Neural progenitor cell (in vitro differentiated cells): Measurements from ENCODE around the gene MACIR. TPM values are rescaled to one million over a fixed set of nuclear protein-coding genes. Genes with fewer than 3 reads are reported as not detected.

ENCODE experiments used
- DNase-seq: peaks from one replicate; pipeline ENCODE4 v3.0.0-alpha.2; 2016; ENCODE audit warnings: low spot score
- H2AFZ ChIP-seq: fragments of 200-600 bp; sonication (generic); replicated peaks from 2 replicates; pipeline ENCODE4 v1.6.1; 2016; ENCODE audit warnings: antibody characterized with exemption
- H3F3A ChIP-seq: fragments of 200-600 bp; sonication (generic); 2 replicates; pipeline ENCODE4 v1.6.1; 2016; ENCODE audit warnings: antibody characterized with exemption, low read depth
- H3K27ac ChIP-seq: fragments of 200-600 bp; sonication (generic); 2 replicates; pipeline ENCODE4 v1.5.1; 2016; ENCODE audit warnings: mild to moderate bottlenecking
- H3K27me3 ChIP-seq: fragments of 200-600 bp; sonication (generic); 2 replicates; pipeline ENCODE4 v1.6.1; 2016; ENCODE audit warnings: mild to moderate bottlenecking, moderate library complexity
- H3K36me3 ChIP-seq: fragments of 200-600 bp; sonication (generic); 2 replicates; pipeline ENCODE4 v1.5.1; 2016
- H3K4me1 ChIP-seq: fragments of 200-600 bp; sonication (generic); 2 replicates; pipeline ENCODE4 v1.6.1; 2016; ENCODE audit warnings: mixed run types
- H3K4me2 ChIP-seq: fragments of 200-600 bp; sonication (generic); 2 replicates; pipeline ENCODE4 v1.6.1; 2016
- H3K4me3 ChIP-seq: fragments of 200-600 bp; sonication (generic); 2 replicates; pipeline ENCODE4 v1.5.1; 2016
- H3K79me2 ChIP-seq: fragments of 200-600 bp; sonication (generic); 2 replicates; pipeline ENCODE4 v1.6.1; 2016; ENCODE audit warnings: low read depth
- H3K9ac ChIP-seq: fragments of 200-600 bp; sonication (generic); 2 replicates; pipeline ENCODE4 v1.6.1; 2016
- H3K9me3 ChIP-seq: fragments of 200-600 bp; sonication (generic); 2 replicates; pipeline ENCODE4 v1.5.1; 2016; ENCODE audit warnings: low read depth
- H4K20me1 ChIP-seq: fragments of 200-600 bp; sonication (generic); 2 replicates; pipeline ENCODE4 v1.6.1; 2016; ENCODE audit warnings: low read depth
- H3K27ac Mint-ChIP-seq: 3 replicates; pipeline ENCODE4 v1.8.0; 2021; ENCODE audit warnings: mixed read lengths
- H3K27me3 Mint-ChIP-seq: 2 replicates; pipeline ENCODE4 v1.8.0; 2022; ENCODE audit warnings: low read depth, mild to moderate bottlenecking, inconsistent platforms, moderate library complexity, mixed read lengths; ENCODE audit not compliant: insufficient read depth
- H3K36me3 Mint-ChIP-seq: 3 replicates; pipeline ENCODE4 v1.8.0; 2021; ENCODE audit warnings: mixed read lengths
- H3K4me1 Mint-ChIP-seq: 3 replicates; pipeline ENCODE4 v1.8.0; 2021; ENCODE audit warnings: mixed read lengths
- H3K4me3 Mint-ChIP-seq: 3 replicates; pipeline ENCODE4 v1.8.0; 2021; ENCODE audit warnings: mild to moderate bottlenecking, moderate library complexity, mixed read lengths
- H3K9me3 Mint-ChIP-seq: 3 replicates; pipeline ENCODE4 v1.8.0; 2020; ENCODE audit warnings: mixed read lengths
- EZH2 ChIP-seq: fragments of 200-600 bp; sonication (generic); IDR thresholded peaks from 2 replicates; pipeline ENCODE4 v1.6.1; 2017; ENCODE audit warnings: antibody characterized with exemption, mild to moderate bottlenecking, moderate library complexity
- EZH2phosphoT487 ChIP-seq: fragments of 200-600 bp; sonication (generic); IDR thresholded peaks from 2 replicates; pipeline ENCODE4 v1.6.1; 2017; ENCODE audit warnings: antibody characterized with exemption
- total RNA-seq: library from RNA; depleted of rRNA; stranded (reverse); fragments of >200 nt; gene quantifications from 2 replicates; pipeline ENCODE4 v1.2.3, GENCODE V29; 2015; ENCODE audit warnings: low replicate concordance
- TF ChIP-seq, protein P1 (sequence below): fragments of 200-600 bp; sonication (generic); IDR thresholded peaks from 2 replicates; pipeline ENCODE4 v1.5.1; 2017; ENCODE audit warnings: antibody characterized with exemption, mild to moderate bottlenecking

Gene MACIR
- total RNA-seq, 1 donor from 2014 or later: 26.3 TPM

- Histone ChIP-seq H3K36me3 (no peaks in the 10 kb centered on the region), H3K27ac (no peak overlapping the region), H2AFZ (no peak overlapping the region), H4K20me1 (no peaks in the 10 kb centered on the region), H3K4me1 (no peaks in the 10 kb centered on the region), H3K27me3 (no peaks in the 10 kb centered on the region), H3K4me2 (no peak overlapping the region), H3K79me2 (no peaks in the 10 kb centered on the region), H3F3A (no peaks in the 10 kb centered on the region), H3K9me3 (no peaks in the 10 kb centered on the region), H3K4me3 (no peak overlapping the region), H3K9ac (no peak overlapping the region)
- Mint-ChIP-seq H3K27ac (no peak overlapping the region), H3K4me3 (no peak overlapping the region), H3K9me3 (peaks cover 7% of the 10 kb centered on the region), H3K4me1 (no peaks in the 10 kb centered on the region), H3K27me3 (no peaks in the 10 kb centered on the region), H3K36me3 (no peaks in the 10 kb centered on the region)
- TF ChIP-seq EZH2phosphoT487: no peak
- TF ChIP-seq, protein P1, sequence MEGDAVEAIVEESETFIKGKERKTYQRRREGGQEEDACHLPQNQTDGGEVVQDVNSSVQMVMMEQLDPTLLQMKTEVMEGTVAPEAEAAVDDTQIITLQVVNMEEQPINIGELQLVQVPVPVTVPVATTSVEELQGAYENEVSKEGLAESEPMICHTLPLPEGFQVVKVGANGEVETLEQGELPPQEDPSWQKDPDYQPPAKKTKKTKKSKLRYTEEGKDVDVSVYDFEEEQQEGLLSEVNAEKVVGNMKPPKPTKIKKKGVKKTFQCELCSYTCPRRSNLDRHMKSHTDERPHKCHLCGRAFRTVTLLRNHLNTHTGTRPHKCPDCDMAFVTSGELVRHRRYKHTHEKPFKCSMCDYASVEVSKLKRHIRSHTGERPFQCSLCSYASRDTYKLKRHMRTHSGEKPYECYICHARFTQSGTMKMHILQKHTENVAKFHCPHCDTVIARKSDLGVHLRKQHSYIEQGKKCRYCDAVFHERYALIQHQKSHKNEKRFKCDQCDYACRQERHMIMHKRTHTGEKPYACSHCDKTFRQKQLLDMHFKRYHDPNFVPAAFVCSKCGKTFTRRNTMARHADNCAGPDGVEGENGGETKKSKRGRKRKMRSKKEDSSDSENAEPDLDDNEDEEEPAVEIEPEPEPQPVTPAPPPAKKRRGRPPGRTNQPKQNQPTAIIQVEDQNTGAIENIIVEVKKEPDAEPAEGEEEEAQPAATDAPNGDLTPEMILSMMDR: no peak
- TF ChIP-seq EZH2: no peak
- DNase-seq: no peak
Observed at GRCh38 chr5:103228588-103228987, 30.0 kb upstream of the MACIR start.

- Histone ChIP-seq H3K4me2 (no peak overlapping the region), H3F3A (no peaks in the 10 kb centered on the region), H3K4me3 (no peak overlapping the region), H3K9me3 (no peaks in the 10 kb centered on the region), H3K9ac (no peak overlapping the region), H3K4me1 (no peaks in the 10 kb centered on the region), H3K27me3 (no peaks in the 10 kb centered on the region), H2AFZ (no peak overlapping the region), H3K27ac (no peak overlapping the region), H3K79me2 (no peaks in the 10 kb centered on the region), H3K36me3 (no peaks in the 10 kb centered on the region), H4K20me1 (no peaks in the 10 kb centered on the region)
- TF ChIP-seq EZH2 (no peak), EZH2phosphoT487 (no peak)
- TF ChIP-seq, protein P1: peak; percentile 38
- no peaks in the 10 kb centered on the region for H3K27me3 Mint-ChIP-seq
- DNase-seq: no peak
- no peak overlapping the region for H3K4me3 Mint-ChIP-seq
- H3K36me3 Mint-ChIP-seq: no peaks in the 10 kb centered on the region
- no peak overlapping the region for H3K27ac Mint-ChIP-seq
- H3K9me3 Mint-ChIP-seq: peaks cover 2% of the 10 kb centered on the region
- no peaks in the 10 kb centered on the region for H3K4me1 Mint-ChIP-seq
Observed at GRCh38 chr5:103232393-103232999, 26.1 kb upstream of the MACIR start.

DNA sequence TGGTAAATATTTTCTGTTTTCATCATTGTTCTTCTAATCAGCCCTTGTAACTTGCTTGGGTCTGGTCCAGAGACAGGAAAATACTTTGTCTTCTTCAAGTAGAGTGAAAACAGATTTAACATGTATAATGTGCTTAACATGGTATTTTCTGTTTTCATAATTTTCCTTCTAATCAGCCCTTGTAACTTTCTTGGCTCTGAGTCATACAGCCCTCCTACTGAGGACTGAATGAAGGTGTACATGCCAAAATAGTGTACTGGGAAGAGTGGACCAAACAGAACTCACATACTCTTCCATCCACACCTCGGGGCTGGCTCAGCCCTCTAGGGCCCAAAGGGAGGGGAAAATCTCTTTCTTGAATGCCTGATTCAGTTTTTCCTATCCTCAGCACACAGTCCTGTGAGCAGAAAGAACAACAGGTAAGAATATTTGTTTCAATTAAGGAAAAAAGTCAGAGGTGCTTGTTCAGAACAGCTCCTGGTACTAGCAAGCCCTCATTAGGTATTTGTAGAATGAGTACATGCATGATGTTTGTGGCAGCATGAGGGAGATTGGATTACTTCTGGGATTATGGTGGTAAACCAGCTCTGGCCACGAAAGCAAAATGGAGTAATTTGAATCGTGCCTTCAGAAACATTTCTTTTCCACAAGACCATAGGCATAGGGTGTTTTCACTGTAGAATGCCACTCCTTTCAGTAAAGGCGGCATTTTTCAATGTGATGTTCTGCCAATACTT is 24.2 kb upstream of the MACIR start:
- Mint-ChIP-seq H3K36me3 (no peaks in the 10 kb centered on the region), H3K27ac (no peak overlapping the region), H3K4me1 (no peaks in the 10 kb centered on the region), H3K9me3 (peaks cover 5% of the 10 kb centered on the region), H3K4me3 (no peak overlapping the region), H3K27me3 (no peaks in the 10 kb centered on the region)
- Histone ChIP-seq H3K4me2 (no peak overlapping the region), H3F3A (no peaks in the 10 kb centered on the region), H4K20me1 (no peaks in the 10 kb centered on the region), H3K27me3 (no peaks in the 10 kb centered on the region), H3K9me3 (peaks cover 7% of the 10 kb centered on the region), H3K4me1 (no peaks in the 10 kb centered on the region), H3K9ac (no peak overlapping the region), H3K27ac (no peak overlapping the region), H3K36me3 (peaks cover 4% of the 10 kb centered on the region), H3K4me3 (no peak overlapping the region), H2AFZ (no peak overlapping the region), H3K79me2 (no peaks in the 10 kb centered on the region)
- DNase-seq: no peak
- TF ChIP-seq EZH2 (no peak), EZH2phosphoT487 (no peak)
- TF ChIP-seq, protein P1: no peak
